ENCODE measurements around the gene LRP1. TPM values are rescaled to one million over a fixed set of nuclear protein-coding genes. Genes with fewer than 3 reads are reported as not detected.

Gene LRP1
- polyA plus RNA-seq, 1 donor (not counting 4 experiments of a cell fraction or from before 2014, with no cell fraction given), result 4.9 TPM

DNA sequence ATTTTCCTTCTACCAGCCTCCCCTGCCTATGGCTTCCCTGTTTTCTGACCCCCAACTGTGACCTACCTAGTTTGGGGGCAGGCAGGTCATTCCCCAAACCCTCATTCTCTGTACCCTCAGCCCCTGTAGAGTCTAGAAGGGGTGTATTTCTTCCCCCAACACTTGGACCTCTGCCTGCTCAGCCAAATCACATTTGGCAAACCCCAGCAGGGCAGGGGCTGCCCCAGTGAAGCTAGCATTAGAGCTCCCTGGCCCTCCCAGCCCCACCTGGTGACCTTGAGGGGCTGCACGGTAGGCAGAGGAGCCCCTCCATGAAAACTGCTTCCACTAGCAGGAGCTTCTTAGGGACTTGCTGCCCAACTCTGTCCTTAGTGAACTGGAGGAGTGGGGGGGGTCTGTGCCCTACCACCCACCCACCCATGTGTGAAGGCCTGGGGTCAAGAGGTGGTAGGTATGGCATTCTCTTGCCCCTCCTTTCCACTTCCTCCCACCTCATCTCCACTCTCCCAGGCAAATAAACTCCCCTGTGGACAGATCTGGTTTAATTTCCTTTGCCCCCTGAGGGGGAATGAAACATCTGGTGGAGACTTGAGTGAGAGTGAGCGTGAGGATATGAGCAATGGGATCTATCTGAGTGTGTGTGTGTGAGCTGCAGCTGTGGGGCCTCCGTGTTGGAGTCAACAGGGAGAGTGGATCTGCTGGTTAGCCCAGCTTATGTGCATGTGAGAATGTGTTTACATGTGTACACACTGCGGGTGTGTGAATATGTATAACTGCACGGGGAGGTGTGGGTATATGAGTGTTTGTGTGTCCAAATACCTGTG, 90.0 kb downstream of the LRP1 start:
- H3K36me3 ChIP-seq (ENCODE audit: control insufficient read depth in 2 of 2, extremely low read depth in 1 of 2, insufficient read depth in 2 of 2, low read length in 2 of 2), result no peaks in the 10 kb centered on the region
- FAIRE-seq (peak; percentile 20), DNase-seq (ENCODE audit: low read depth, low spot score) (no peak)
- H3K4me2 ChIP-seq (ENCODE audit: control insufficient read depth, extremely low read depth, insufficient read depth, low read depth, low read length), result no peak overlapping the region
- no peak overlapping the region for H2AFZ ChIP-seq (ENCODE audit: control insufficient read depth, low read length)
- H4K20me1 ChIP-seq (ENCODE audit: control insufficient read depth, extremely low read depth, insufficient read depth, low read length), result no peaks in the 10 kb centered on the region
- no peak overlapping the region for H3K4me3 ChIP-seq (ENCODE audit: control insufficient read depth in 2 of 3, extremely low read depth in 1 of 3, insufficient read depth in 2 of 3, low read depth in 1 of 3, low read length in 3 of 3)
- H3K27me3 ChIP-seq (ENCODE audit: control insufficient read depth, extremely low read depth, insufficient read depth, low read length), result peaks cover 61% of the 10 kb centered on the region
- TF ChIP-seq, protein P1, sequence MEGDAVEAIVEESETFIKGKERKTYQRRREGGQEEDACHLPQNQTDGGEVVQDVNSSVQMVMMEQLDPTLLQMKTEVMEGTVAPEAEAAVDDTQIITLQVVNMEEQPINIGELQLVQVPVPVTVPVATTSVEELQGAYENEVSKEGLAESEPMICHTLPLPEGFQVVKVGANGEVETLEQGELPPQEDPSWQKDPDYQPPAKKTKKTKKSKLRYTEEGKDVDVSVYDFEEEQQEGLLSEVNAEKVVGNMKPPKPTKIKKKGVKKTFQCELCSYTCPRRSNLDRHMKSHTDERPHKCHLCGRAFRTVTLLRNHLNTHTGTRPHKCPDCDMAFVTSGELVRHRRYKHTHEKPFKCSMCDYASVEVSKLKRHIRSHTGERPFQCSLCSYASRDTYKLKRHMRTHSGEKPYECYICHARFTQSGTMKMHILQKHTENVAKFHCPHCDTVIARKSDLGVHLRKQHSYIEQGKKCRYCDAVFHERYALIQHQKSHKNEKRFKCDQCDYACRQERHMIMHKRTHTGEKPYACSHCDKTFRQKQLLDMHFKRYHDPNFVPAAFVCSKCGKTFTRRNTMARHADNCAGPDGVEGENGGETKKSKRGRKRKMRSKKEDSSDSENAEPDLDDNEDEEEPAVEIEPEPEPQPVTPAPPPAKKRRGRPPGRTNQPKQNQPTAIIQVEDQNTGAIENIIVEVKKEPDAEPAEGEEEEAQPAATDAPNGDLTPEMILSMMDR (optimal IDR thresholded peaks at IDR 0.05 in 1 of 3, IDR thresholded peaks at IDR 0.05 in 1 of 3, conservative IDR thresholded peaks at IDR 0.05 in 1 of 3; ENCODE audit: extremely low read depth in 1 of 3, insufficient read depth in 2 of 3, low read length in 3 of 3), result no peak
- peak; percentile 0 for TF ChIP-seq EZH2 (IDR thresholded peaks at IDR 0.05; ENCODE audit: low read length)
- no peak overlapping the region for H3K27ac ChIP-seq (ENCODE audit: control insufficient read depth, insufficient read depth, low read length)
- no peaks in the 10 kb centered on the region for H3K9me3 ChIP-seq (ENCODE audit: control insufficient read depth, low read depth, low read length)
- no peaks in the 10 kb centered on the region for H3K9me1 ChIP-seq (ENCODE audit: control insufficient read depth, extremely low read depth, insufficient read depth, low read length)
- dilution Hi-C loops (cut with MboI; ENCODE audit: extremely low pct_ligation_motif_present, low sequenced_read_pairs), result no loop called here
- H3K79me2 ChIP-seq (ENCODE audit: control insufficient read depth, insufficient read depth, low read length), result no peaks in the 10 kb centered on the region
- peaks cover 38% of the 10 kb centered on the region for H3K4me1 ChIP-seq (ENCODE audit: control insufficient read depth, extremely low read depth, insufficient read depth, low read length)
- no peak overlapping the region for H3K9ac ChIP-seq (ENCODE audit: control insufficient read depth, extremely low read depth, insufficient read depth, low read length)

DNA sequence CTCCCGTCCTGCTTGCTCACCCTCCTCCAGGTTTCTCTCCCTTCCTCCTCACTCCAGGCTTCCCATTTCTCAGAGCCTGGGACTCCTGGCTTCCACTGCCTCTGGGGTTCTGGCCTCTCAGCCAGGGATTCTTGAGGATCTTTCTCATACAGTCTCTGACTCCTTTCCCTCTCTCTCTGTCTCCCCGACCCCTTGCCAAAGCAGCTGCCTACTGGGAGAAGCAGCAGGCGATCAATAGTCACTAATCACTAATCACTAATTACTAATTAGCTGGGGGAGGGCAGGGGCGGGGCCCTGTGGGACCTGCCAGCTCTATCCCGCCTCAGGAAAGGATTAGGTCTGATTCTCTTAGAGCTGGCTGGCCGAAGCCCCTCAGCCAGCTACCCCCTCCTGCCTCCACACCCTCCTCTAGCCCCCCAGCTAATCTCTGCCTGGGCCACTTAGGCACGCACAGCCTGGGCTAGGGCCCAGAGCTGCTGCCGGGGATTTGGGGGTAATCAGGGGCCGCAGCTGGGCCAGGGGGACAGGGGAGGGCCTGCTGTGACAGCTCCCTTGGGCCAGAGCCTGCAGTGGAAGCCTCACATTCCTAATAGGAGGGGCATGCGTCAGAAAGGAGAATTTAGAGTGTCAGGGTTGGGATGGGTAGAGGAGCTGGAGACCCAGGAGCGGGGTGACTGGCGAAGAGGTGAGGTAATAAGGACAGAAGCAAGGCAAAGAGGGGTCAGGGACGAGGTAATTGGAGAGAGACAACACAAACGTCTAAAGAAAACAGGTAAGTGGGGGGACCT, 91.1 kb downstream of the LRP1 start:
- H4K20me1 ChIP-seq (ENCODE audit: control insufficient read depth, extremely low read depth, insufficient read depth, low read length), result no peaks in the 10 kb centered on the region
- no peaks in the 10 kb centered on the region for H3K9me1 ChIP-seq (ENCODE audit: control insufficient read depth, extremely low read depth, insufficient read depth, low read length)
- no peak overlapping the region for H3K4me2 ChIP-seq (ENCODE audit: control insufficient read depth, extremely low read depth, insufficient read depth, low read depth, low read length)
- H3K36me3 ChIP-seq (ENCODE audit: control insufficient read depth in 2 of 2, extremely low read depth in 1 of 2, insufficient read depth in 2 of 2, low read length in 2 of 2), result no peaks in the 10 kb centered on the region
- no peak for DNase-seq (ENCODE audit: low read depth, low spot score)
- H3K79me2 ChIP-seq (ENCODE audit: control insufficient read depth, insufficient read depth, low read length), result no peaks in the 10 kb centered on the region
- dilution Hi-C loops (cut with MboI; ENCODE audit: extremely low pct_ligation_motif_present, low sequenced_read_pairs), result no loop called here
- no peak overlapping the region for H3K27ac ChIP-seq (ENCODE audit: control insufficient read depth, insufficient read depth, low read length)
- H2AFZ ChIP-seq (ENCODE audit: control insufficient read depth, low read length), result no peak overlapping the region
- FAIRE-seq, result no peak
- H3K9me3 ChIP-seq (ENCODE audit: control insufficient read depth, low read depth, low read length), result no peaks in the 10 kb centered on the region
- peaks cover 29% of the 10 kb centered on the region for H3K4me1 ChIP-seq (ENCODE audit: control insufficient read depth, extremely low read depth, insufficient read depth, low read length)
- peaks cover 61% of the 10 kb centered on the region for H3K27me3 ChIP-seq (ENCODE audit: control insufficient read depth, extremely low read depth, insufficient read depth, low read length)
- TF ChIP-seq, protein P1 (optimal IDR thresholded peaks at IDR 0.05 in 1 of 3, IDR thresholded peaks at IDR 0.05 in 1 of 3, conservative IDR thresholded peaks at IDR 0.05 in 1 of 3; ENCODE audit: extremely low read depth in 1 of 3, insufficient read depth in 2 of 3, low read length in 3 of 3), result no peak
- peak; percentile 25 for TF ChIP-seq EZH2 (IDR thresholded peaks at IDR 0.05; ENCODE audit: low read length)
- no peak overlapping the region for H3K9ac ChIP-seq (ENCODE audit: control insufficient read depth, extremely low read depth, insufficient read depth, low read length)
- no peak overlapping the region for H3K4me3 ChIP-seq (ENCODE audit: control insufficient read depth in 2 of 3, extremely low read depth in 1 of 3, insufficient read depth in 2 of 3, low read depth in 1 of 3, low read length in 3 of 3)
